GM19193 (cell line): ENCODE measurements around the gene CIAO2B.

Experiments
- POLR2A ChIP-seq: IDR thresholded peaks from 4 replicates; pipeline ENCODE4 v1.6.1; 2011; ENCODE audit not compliant: insufficient read depth, insufficient read length; ENCODE audit errors: extremely low read depth

The CIAO2B gene

GRCh38 chr16:66890799-66891198, 43.4 kb downstream of the CIAO2B start:
- TF ChIP-seq POLR2A: no peak

DNA sequence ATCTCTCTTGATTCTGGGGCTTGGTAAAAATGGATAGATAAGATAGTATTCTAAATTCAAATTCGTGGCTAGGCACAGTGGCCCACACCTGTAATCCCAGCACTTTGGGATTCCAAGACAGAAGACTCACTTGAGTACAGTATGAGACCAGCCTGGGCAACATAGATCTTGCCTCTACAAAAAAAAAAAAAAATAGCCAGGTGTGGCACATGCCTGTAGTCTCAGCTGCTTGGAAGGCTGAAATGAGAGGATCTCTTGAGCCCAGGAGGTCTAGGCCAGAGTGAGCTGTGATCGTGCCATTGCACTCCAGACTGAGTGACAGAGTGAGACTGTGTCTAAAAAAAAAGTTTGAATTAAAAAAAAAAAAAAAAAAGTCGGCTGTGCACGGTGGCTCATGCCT, 44.6 kb downstream of the CIAO2B start:
- TF ChIP-seq POLR2A: no peak

DNA sequence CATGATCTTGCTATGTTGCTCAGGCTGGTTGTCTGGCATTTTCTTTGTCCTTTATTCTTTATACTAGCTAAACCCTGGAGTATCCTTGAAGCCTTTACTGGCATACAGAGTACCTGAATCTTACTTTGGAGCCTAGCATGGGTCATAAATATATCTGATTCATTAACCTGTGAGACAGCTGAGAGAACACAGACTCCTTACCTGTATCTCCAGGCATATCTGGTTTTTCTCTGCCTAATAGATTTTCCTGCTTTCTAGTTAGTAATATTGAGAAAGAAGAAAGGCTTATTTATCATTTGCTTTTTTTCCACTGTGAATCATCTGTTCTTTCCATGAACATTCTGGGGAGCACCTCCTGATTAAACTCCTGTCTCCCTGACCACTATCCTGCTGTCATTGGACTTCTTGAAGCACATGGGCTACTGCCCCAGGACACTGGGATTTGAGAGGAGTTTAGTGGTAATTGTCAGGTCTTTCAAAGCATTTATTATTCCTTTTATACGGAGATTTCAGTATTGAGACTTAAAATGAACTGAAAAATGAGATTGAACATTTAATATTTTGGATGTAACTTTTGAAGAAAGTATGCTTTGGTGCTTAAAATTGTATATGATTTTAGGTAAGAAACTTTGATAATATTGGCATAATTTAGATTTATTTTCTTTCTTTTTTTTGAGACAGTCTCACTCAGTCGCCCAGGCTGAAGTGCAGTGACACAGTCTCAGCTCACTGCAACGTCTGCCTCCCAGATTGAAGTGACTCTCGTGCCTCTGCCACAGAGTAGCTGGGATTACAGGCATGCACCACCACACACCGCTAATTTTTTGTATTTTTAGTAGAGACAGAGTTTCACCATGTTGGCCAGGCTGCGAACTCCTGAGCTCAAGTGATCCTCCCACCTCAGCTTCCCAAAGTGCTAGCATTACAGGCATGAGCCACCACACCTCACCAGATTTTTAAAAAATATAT, 45.3 kb downstream of the CIAO2B start:
- TF ChIP-seq POLR2A: no peak

GRCh38 chr16:66886914-66887313, 47.3 kb downstream of the CIAO2B start:
- TF ChIP-seq POLR2A: no peak

DNA sequence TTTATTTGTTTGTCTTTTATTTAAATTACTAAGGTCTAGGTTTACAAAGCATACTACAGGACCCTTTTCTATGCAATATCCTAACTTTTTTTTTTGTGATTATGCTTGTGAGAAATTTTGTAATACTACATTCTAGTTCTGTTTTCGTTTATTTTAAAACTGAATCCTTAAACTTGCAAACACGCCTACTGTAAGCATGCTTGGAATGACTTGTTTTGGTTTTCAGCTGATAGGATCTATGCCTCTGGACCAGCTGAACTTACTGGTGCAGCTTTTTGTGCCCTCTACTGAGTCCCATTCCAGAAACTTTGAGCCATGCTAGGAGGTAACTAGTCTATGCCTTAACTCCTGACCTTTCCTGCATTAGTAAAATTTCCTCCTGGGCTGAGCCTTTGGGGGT, 47.9 kb downstream of the CIAO2B start:
- no peak for TF ChIP-seq POLR2A

- no peak for TF ChIP-seq POLR2A
Measured at GRCh38 chr16:66885491-66885890, 48.7 kb downstream of the CIAO2B start.

- TF ChIP-seq POLR2A: no peak
Measured at GRCh38 chr16:66882702-66883101, 51.5 kb downstream of the CIAO2B start.
